Endothelial cell of umbilical vein (primary cell): ENCODE results near the gene DCLK2. TPM values are rescaled to one million over a fixed set of nuclear protein-coding genes. Genes with fewer than 3 reads are reported as not detected.

Experiments
- BruUV-seq: library from RNA; stranded (reverse); fragments of 400-500 nt; replicated peaks from 2 replicates; lab custom pipeline; 2021; lab: Mats Ljungman, UMichigan
- CTCF ChIA-PET: fragments of 300-600, 350-600 bp; sonication (Branson Sonifier 250); formaldehyde crosslinking; loops from one replicate; lab custom pipeline; 2021; ENCODE audit warnings: antibody characterized with exemption, inconsistent platforms; lab: Charles Lee
- POLR2A ChIA-PET: fragments of 300-600, 350-600 bp; sonication (Branson Sonifier 250); formaldehyde crosslinking; loops from one replicate; lab custom pipeline; 2021; ENCODE audit warnings: antibody characterized with exemption, inconsistent platforms; lab: Charles Lee
- DNase-seq: peaks from one replicate; pipeline ENCODE4 v3.0.0-alpha.2; 2011; ENCODE audit warnings: low read depth, low spot score
- FAIRE-seq: peaks from 2 replicates; lab custom pipeline; 2011; peaks lifted over from hg19 to GRCh38; lab: Jason Lieb, UNC
- H2AFZ ChIP-seq: 2 replicates; pipeline ENCODE4 v1.6.0; 2012; ENCODE audit warnings: low read depth, low read length, control low read depth, inconsistent platforms
- H3K27ac ChIP-seq: 2 replicates; pipeline ENCODE4 v1.5.1; 2011; ENCODE audit warnings: low read depth, mild to moderate bottlenecking, control low read depth, low read length, moderate library complexity; ENCODE audit not compliant: insufficient read depth
- H3K27me3 ChIP-seq, 2 experiments: 2 replicates each; pipeline versions ENCODE4 v1.6.0 to v1.6.1; 2011; ENCODE audit warnings: low read length in 2 of 2, mixed read lengths in 1 of 2; ENCODE audit not compliant: control insufficient read depth in 2 of 2, insufficient read depth in 2 of 2
- H3K36me3 ChIP-seq, 2 experiments: 2 replicates in 1 of 2; 3 replicates in 1 of 2; pipeline ENCODE4 v1.5.1; 2011; ENCODE audit warnings: low read length in 2 of 2, mild to moderate bottlenecking in 1 of 2, moderate library complexity in 1 of 2; ENCODE audit not compliant: control insufficient read depth in 2 of 2, insufficient read depth in 2 of 2; ENCODE audit errors: extremely low read depth in 1 of 2
- H3K4me1 ChIP-seq: 3 replicates; pipeline ENCODE4 v1.5.1; 2011; ENCODE audit warnings: mild to moderate bottlenecking, low read length; ENCODE audit not compliant: control insufficient read depth, insufficient read depth; ENCODE audit errors: extremely low read depth
- H3K4me2 ChIP-seq: 2 replicates; pipeline ENCODE4 v1.6.1; 2011; ENCODE audit warnings: low read length, control low read depth, mixed read lengths; ENCODE audit not compliant: insufficient read depth
- H3K4me3 ChIP-seq, 3 experiments: fragments of 200-600 bp in 1 of 3; sonication (generic), shearing (Covaris generic) in 1 of 3; replicated peaks in 1 of 3; 2 replicates each; pipeline ENCODE4 v1.5.1; 2011 to 2016; ENCODE audit warnings: control low read depth in 3 of 3, low read length in 3 of 3, mild to moderate bottlenecking in 2 of 3, inconsistent platforms in 1 of 3, low read depth in 1 of 3, moderate library complexity in 1 of 3; ENCODE audit not compliant: insufficient read depth in 1 of 3
- H3K79me2 ChIP-seq: 2 replicates; pipeline ENCODE4 v1.6.0; 2012; ENCODE audit warnings: low read length, inconsistent platforms; ENCODE audit not compliant: control insufficient read depth, insufficient read depth
- H3K9ac ChIP-seq: replicated peaks from 2 replicates; pipeline ENCODE3; 2011; ENCODE audit warnings: low read length, control low read depth; ENCODE audit not compliant: insufficient read depth; ENCODE audit errors: extremely low read depth
- H3K9me1 ChIP-seq: replicated peaks from 3 replicates; pipeline ENCODE4 v1.6.0; 2011; ENCODE audit warnings: mild to moderate bottlenecking, low read length; ENCODE audit not compliant: control insufficient read depth, insufficient read depth; ENCODE audit errors: extremely low read depth
- H3K9me3 ChIP-seq: replicated peaks from 2 replicates; pipeline ENCODE4 v1.5.1; 2012; ENCODE audit warnings: low read length, inconsistent platforms; ENCODE audit not compliant: control insufficient read depth, insufficient read depth
- H4K20me1 ChIP-seq: replicated peaks from 2 replicates; pipeline ENCODE3; 2011; ENCODE audit warnings: mild to moderate bottlenecking, low read length; ENCODE audit not compliant: control insufficient read depth, insufficient read depth; ENCODE audit errors: extremely low read depth
- EZH2 ChIP-seq: IDR thresholded peaks from 2 replicates; pipeline ENCODE4 v1.6.1; 2012; ENCODE audit warnings: borderline replicate concordance, low read depth, mild to moderate bottlenecking, moderate library complexity, low read length, inconsistent platforms; ENCODE audit not compliant: severe bottlenecking
- FOS ChIP-seq: IDR thresholded peaks from 2 replicates; pipeline ENCODE4 v1.6.1; 2011; ENCODE audit warnings: mild to moderate bottlenecking, low read length, moderate library complexity, borderline replicate concordance; ENCODE audit not compliant: insufficient read depth
- GATA2 ChIP-seq: IDR thresholded peaks from 2 replicates; pipeline ENCODE4 v1.7.0; 2011; ENCODE audit warnings: low read depth, mild to moderate bottlenecking, moderate library complexity, mixed read lengths, low read length; ENCODE audit not compliant: insufficient read length, insufficient read depth
- JUN ChIP-seq: IDR thresholded peaks from 2 replicates; pipeline ENCODE4 v1.6.1; 2011; ENCODE audit warnings: borderline replicate concordance, low read depth; ENCODE audit not compliant: insufficient read length, insufficient read depth
- MYC ChIP-seq: IDR thresholded peaks from one replicate; pipeline ENCODE4 v1.6.1; 2011; ENCODE audit warnings: mild to moderate bottlenecking, low read depth, low read length
- POLR2A ChIP-seq: IDR thresholded peaks from 2 replicates; pipeline ENCODE4 v1.6.1; 2012; ENCODE audit warnings: low read depth, mild to moderate bottlenecking, control low read depth, low read length
- POLR2AphosphoS5 ChIP-seq: IDR thresholded peaks from 2 replicates; pipeline ENCODE4 v1.6.1; 2012; ENCODE audit warnings: low read depth, mild to moderate bottlenecking, control low read depth, low read length, moderate library complexity; ENCODE audit not compliant: insufficient read depth
- dilution Hi-C: fragments of 300-500 bp; cut with MboI; formaldehyde crosslinking; loops from one replicate; pipeline ENCODE4 v1.15.0; 2019; ENCODE audit warnings: low sequenced_read_pairs; ENCODE audit not compliant: extremely low pct_ligation_motif_present
- intact Hi-C: fragments of 100-400 bp; cut with micrococcal nuclease; formaldehyde crosslinking; loops from one replicate; pipeline ENCODE4 v1.10.0; 2022
- polyA plus RNA-seq, 4 experiments: library from polyadenylated mRNA; depleted of rRNA in 3 of 4; stranded (reverse) in 3 of 4; unstranded in 1 of 4; fragments of >200 nt; gene quantifications; 2 replicates each; pipeline versions ENCODE4 v1.2.1 to v1.2.3, GENCODE V29; 2011 to 2012; ENCODE audit warnings: missing spikeins in 1 of 4
- total RNA-seq: library from RNA; stranded (reverse); gene quantifications from 2 replicates; pipeline ENCODE4 v1.2.3, GENCODE V29; 2021
- TF ChIP-seq, protein P1 (sequence below), 2 donors: IDR thresholded peaks; 1 replicate in 1 of 2; 2 replicates in 1 of 2; pipeline ENCODE4 v1.5.1; 2011; ENCODE audit warnings: low read length in 2 of 2, mild to moderate bottlenecking in 2 of 2, moderate library complexity in 2 of 2, control low read depth in 1 of 2, inconsistent platforms in 1 of 2, low read depth in 1 of 2; ENCODE audit not compliant: insufficient read depth in 1 of 2; ENCODE audit errors: extremely low read depth in 1 of 2
- TF ChIP-seq, protein P2 (sequence below): IDR thresholded peaks from 2 replicates; pipeline ENCODE4 v1.6.1; 2011; ENCODE audit not compliant: insufficient read depth, insufficient read length

Gene DCLK2
- total and polyA plus RNA-seq, 2 donors (not counting 3 experiments of a cell fraction or from before 2014, with no cell fraction given) = 1.7 to 4.7 TPM

DNA sequence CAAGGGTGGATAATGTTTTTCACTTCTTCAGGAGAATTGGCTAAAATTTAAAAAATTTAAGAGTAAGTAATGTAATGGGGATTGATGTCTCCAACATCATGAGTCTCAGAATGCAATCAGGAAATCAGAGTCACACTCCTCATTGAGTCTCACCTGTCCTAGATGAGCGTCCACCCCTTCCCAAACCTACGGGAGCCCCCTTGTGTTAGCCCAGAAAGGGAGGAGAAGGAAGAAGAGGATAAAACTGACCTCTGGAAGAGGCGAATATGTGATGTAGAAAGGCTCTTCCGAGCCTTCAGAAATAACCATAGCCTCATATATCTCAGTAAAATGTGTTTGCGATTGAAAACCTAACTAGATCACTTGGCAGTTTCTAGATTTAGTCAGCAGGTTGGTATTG, 157.1 kb downstream of the DCLK2 start:
- no peaks in the 10 kb centered on the region for H3K9me3 ChIP-seq
- no peaks in the 10 kb centered on the region for H3K36me3 ChIP-seq
- no peaks in the 10 kb centered on the region for H4K20me1 ChIP-seq
- no peak overlapping the region for H3K4me3 ChIP-seq
- H3K27me3 ChIP-seq = no peaks in the 10 kb centered on the region
- no peak overlapping the region for H3K27ac ChIP-seq
- H3K9me1 ChIP-seq = no peaks in the 10 kb centered on the region
- intact Hi-C loops (loop anchor here (5.0 kb wide), 1 partner anchor 63 kb away; no protein-coding TSS in a partner anchor), dilution Hi-C loops (no loop called here)
- H3K4me1 ChIP-seq = peaks cover 44% of the 10 kb centered on the region
- POLR2A ChIA-PET = no interaction called here
- CTCF ChIA-PET = no interaction called here
- no peak overlapping the region for H3K9ac ChIP-seq
- H3K79me2 ChIP-seq = no peaks in the 10 kb centered on the region
- TF ChIP-seq EZH2 (no peak), FOS (no peak)
- TF ChIP-seq, protein P1, sequence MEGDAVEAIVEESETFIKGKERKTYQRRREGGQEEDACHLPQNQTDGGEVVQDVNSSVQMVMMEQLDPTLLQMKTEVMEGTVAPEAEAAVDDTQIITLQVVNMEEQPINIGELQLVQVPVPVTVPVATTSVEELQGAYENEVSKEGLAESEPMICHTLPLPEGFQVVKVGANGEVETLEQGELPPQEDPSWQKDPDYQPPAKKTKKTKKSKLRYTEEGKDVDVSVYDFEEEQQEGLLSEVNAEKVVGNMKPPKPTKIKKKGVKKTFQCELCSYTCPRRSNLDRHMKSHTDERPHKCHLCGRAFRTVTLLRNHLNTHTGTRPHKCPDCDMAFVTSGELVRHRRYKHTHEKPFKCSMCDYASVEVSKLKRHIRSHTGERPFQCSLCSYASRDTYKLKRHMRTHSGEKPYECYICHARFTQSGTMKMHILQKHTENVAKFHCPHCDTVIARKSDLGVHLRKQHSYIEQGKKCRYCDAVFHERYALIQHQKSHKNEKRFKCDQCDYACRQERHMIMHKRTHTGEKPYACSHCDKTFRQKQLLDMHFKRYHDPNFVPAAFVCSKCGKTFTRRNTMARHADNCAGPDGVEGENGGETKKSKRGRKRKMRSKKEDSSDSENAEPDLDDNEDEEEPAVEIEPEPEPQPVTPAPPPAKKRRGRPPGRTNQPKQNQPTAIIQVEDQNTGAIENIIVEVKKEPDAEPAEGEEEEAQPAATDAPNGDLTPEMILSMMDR (IDR thresholded peaks at IDR 0.05; ENCODE audit: extremely low read depth in 1 of 2, insufficient read depth in 1 of 2, low read depth in 1 of 2, low read length in 2 of 2) = no peak
- no TSS peak for BruUV-seq
- DNase-seq (no peak), FAIRE-seq (no peak)
- H3K4me2 ChIP-seq = no peak overlapping the region
- no peak overlapping the region for H2AFZ ChIP-seq

DNA sequence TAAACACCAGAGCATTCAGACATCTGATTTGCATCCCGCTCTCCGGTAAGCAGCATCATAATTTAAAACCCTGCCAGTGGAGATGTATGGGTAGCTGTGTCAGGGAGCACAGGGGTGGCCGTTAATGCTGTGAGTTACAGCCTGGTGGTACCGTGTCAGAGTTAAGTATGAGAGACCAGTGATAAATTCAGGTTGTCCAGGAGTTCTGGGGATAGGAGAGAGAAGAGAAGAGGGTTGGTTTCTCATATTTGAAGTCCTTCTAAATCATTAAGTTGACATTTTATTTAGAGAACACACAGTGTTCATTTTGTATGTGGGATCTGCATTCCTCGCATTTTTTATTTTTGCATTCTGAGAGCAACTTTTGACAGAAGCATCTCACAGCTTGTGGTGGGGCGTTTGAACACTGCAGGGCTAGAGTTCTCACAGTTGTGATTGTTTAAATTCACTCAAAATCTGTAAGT, 157.6 kb downstream of the DCLK2 start:
- DNase-seq (no peak), FAIRE-seq (no peak)
- Histone ChIP-seq H3K4me3 (no peak overlapping the region), H3K9ac (no peak overlapping the region), H2AFZ (no peak overlapping the region), H3K36me3 (no peaks in the 10 kb centered on the region), H4K20me1 (no peaks in the 10 kb centered on the region), H3K27ac (peak overlapping the region; percentile 90), H3K79me2 (no peaks in the 10 kb centered on the region), H3K9me3 (no peaks in the 10 kb centered on the region), H3K4me2 (peak overlapping the region; percentile 81), H3K27me3 (no peaks in the 10 kb centered on the region), H3K4me1 (peaks cover 44% of the 10 kb centered on the region), H3K9me1 (no peaks in the 10 kb centered on the region)
- intact Hi-C loops (loop anchor here (5.0 kb wide), 1 partner anchor 64 kb away; no protein-coding TSS in a partner anchor), dilution Hi-C loops (no loop called here)
- TF ChIP-seq FOS = no peak
- TF ChIP-seq, protein P2, sequence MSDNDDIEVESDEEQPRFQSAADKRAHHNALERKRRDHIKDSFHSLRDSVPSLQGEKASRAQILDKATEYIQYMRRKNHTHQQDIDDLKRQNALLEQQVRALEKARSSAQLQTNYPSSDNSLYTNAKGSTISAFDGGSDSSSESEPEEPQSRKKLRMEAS = no peak
- TF ChIP-seq MYC = no peak
- no peak for TF ChIP-seq POLR2AphosphoS5
- TF ChIP-seq JUN = no peak
- TF ChIP-seq, protein P1 (IDR thresholded peaks at IDR 0.05; ENCODE audit: extremely low read depth in 1 of 2, insufficient read depth in 1 of 2, low read depth in 1 of 2, low read length in 2 of 2) = no peak
- no peak for TF ChIP-seq POLR2A
- no peak for TF ChIP-seq EZH2
- no peak for TF ChIP-seq GATA2
- ChIA-PET POLR2A (no interaction called here), CTCF (no interaction called here)
- BruUV-seq = no TSS peak
